Neural progenitor cell (in vitro differentiated cells): ENCODE data around the gene RNF169. TPM values are rescaled to one million over a fixed set of nuclear protein-coding genes. Genes with fewer than 3 reads are reported as not detected.

Experiments
- DNase-seq: peaks from one replicate; pipeline ENCODE4 v3.0.0-alpha.2; 2016; ENCODE audit warnings: low spot score
- H2AFZ ChIP-seq: fragments of 200-600 bp; sonication (generic); replicated peaks from 2 replicates; pipeline ENCODE4 v1.6.1; 2016; ENCODE audit warnings: antibody characterized with exemption
- H3F3A ChIP-seq: fragments of 200-600 bp; sonication (generic); 2 replicates; pipeline ENCODE4 v1.6.1; 2016; ENCODE audit warnings: antibody characterized with exemption, low read depth
- H3K27ac ChIP-seq: fragments of 200-600 bp; sonication (generic); 2 replicates; pipeline ENCODE4 v1.5.1; 2016; ENCODE audit warnings: mild to moderate bottlenecking
- H3K27me3 ChIP-seq: fragments of 200-600 bp; sonication (generic); 2 replicates; pipeline ENCODE4 v1.6.1; 2016; ENCODE audit warnings: mild to moderate bottlenecking, moderate library complexity
- H3K36me3 ChIP-seq: fragments of 200-600 bp; sonication (generic); 2 replicates; pipeline ENCODE4 v1.5.1; 2016
- H3K4me1 ChIP-seq: fragments of 200-600 bp; sonication (generic); 2 replicates; pipeline ENCODE4 v1.6.1; 2016; ENCODE audit warnings: mixed run types
- H3K4me2 ChIP-seq: fragments of 200-600 bp; sonication (generic); 2 replicates; pipeline ENCODE4 v1.6.1; 2016
- H3K4me3 ChIP-seq: fragments of 200-600 bp; sonication (generic); 2 replicates; pipeline ENCODE4 v1.5.1; 2016
- H3K79me2 ChIP-seq: fragments of 200-600 bp; sonication (generic); 2 replicates; pipeline ENCODE4 v1.6.1; 2016; ENCODE audit warnings: low read depth
- H3K9ac ChIP-seq: fragments of 200-600 bp; sonication (generic); 2 replicates; pipeline ENCODE4 v1.6.1; 2016
- H3K9me3 ChIP-seq: fragments of 200-600 bp; sonication (generic); 2 replicates; pipeline ENCODE4 v1.5.1; 2016; ENCODE audit warnings: low read depth
- H4K20me1 ChIP-seq: fragments of 200-600 bp; sonication (generic); 2 replicates; pipeline ENCODE4 v1.6.1; 2016; ENCODE audit warnings: low read depth
- H3K27ac Mint-ChIP-seq: 3 replicates; pipeline ENCODE4 v1.8.0; 2021; ENCODE audit warnings: mixed read lengths
- H3K27me3 Mint-ChIP-seq: 2 replicates; pipeline ENCODE4 v1.8.0; 2022; ENCODE audit warnings: low read depth, mild to moderate bottlenecking, inconsistent platforms, moderate library complexity, mixed read lengths; ENCODE audit not compliant: insufficient read depth
- H3K36me3 Mint-ChIP-seq: 3 replicates; pipeline ENCODE4 v1.8.0; 2021; ENCODE audit warnings: mixed read lengths
- H3K4me1 Mint-ChIP-seq: 3 replicates; pipeline ENCODE4 v1.8.0; 2021; ENCODE audit warnings: mixed read lengths
- H3K4me3 Mint-ChIP-seq: 3 replicates; pipeline ENCODE4 v1.8.0; 2021; ENCODE audit warnings: mild to moderate bottlenecking, moderate library complexity, mixed read lengths
- H3K9me3 Mint-ChIP-seq: 3 replicates; pipeline ENCODE4 v1.8.0; 2020; ENCODE audit warnings: mixed read lengths
- EZH2 ChIP-seq: fragments of 200-600 bp; sonication (generic); IDR thresholded peaks from 2 replicates; pipeline ENCODE4 v1.6.1; 2017; ENCODE audit warnings: antibody characterized with exemption, mild to moderate bottlenecking, moderate library complexity
- EZH2phosphoT487 ChIP-seq: fragments of 200-600 bp; sonication (generic); IDR thresholded peaks from 2 replicates; pipeline ENCODE4 v1.6.1; 2017; ENCODE audit warnings: antibody characterized with exemption
- total RNA-seq: library from RNA; depleted of rRNA; stranded (reverse); fragments of >200 nt; gene quantifications from 2 replicates; pipeline ENCODE4 v1.2.3, GENCODE V29; 2015; ENCODE audit warnings: low replicate concordance
- TF ChIP-seq, protein P1 (sequence below): fragments of 200-600 bp; sonication (generic); IDR thresholded peaks from 2 replicates; pipeline ENCODE4 v1.5.1; 2017; ENCODE audit warnings: antibody characterized with exemption, mild to moderate bottlenecking

RNF169 gene
- total RNA-seq, 1 donor from 2014 or later, result 30.2 TPM

DNA sequence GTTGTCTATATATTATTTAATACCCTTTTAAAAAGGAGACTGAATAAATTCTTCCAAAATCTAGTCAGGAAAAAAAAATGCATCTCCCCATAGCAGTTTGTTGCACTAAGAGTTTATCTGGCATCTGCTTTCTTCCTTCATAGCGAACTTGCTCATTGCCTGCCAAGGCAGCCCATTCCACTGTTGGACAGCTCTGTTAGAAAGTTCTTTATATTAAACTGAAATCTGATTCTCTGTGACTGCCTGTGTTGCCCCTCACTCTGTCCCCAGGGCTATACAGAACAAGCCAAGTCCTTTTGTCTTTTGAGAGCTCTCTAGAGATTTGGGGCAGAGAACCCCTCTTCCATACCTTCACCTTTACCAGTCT is 14.1 kb upstream of the RNF169 start:
- no peak overlapping the region for H3K4me3 Mint-ChIP-seq
- Histone ChIP-seq H3K9ac (no peak overlapping the region), H3F3A (peaks cover 12% of the 10 kb centered on the region), H3K4me1 (no peaks in the 10 kb centered on the region), H3K27ac (no peak overlapping the region), H3K4me2 (no peak overlapping the region), H3K9me3 (no peaks in the 10 kb centered on the region), H4K20me1 (peaks cover 9% of the 10 kb centered on the region), H3K4me3 (no peak overlapping the region), H2AFZ (no peak overlapping the region), H3K27me3 (peaks cover 60% of the 10 kb centered on the region), H3K36me3 (no peaks in the 10 kb centered on the region), H3K79me2 (no peaks in the 10 kb centered on the region)
- H3K27me3 Mint-ChIP-seq, result peaks cover 33% of the 10 kb centered on the region
- DNase-seq, result no peak
- no peak overlapping the region for H3K27ac Mint-ChIP-seq
- H3K9me3 Mint-ChIP-seq, result no peaks in the 10 kb centered on the region
- peaks cover 11% of the 10 kb centered on the region for H3K4me1 Mint-ChIP-seq
- H3K36me3 Mint-ChIP-seq, result no peaks in the 10 kb centered on the region
- no peak for TF ChIP-seq EZH2
- TF ChIP-seq, protein P1, sequence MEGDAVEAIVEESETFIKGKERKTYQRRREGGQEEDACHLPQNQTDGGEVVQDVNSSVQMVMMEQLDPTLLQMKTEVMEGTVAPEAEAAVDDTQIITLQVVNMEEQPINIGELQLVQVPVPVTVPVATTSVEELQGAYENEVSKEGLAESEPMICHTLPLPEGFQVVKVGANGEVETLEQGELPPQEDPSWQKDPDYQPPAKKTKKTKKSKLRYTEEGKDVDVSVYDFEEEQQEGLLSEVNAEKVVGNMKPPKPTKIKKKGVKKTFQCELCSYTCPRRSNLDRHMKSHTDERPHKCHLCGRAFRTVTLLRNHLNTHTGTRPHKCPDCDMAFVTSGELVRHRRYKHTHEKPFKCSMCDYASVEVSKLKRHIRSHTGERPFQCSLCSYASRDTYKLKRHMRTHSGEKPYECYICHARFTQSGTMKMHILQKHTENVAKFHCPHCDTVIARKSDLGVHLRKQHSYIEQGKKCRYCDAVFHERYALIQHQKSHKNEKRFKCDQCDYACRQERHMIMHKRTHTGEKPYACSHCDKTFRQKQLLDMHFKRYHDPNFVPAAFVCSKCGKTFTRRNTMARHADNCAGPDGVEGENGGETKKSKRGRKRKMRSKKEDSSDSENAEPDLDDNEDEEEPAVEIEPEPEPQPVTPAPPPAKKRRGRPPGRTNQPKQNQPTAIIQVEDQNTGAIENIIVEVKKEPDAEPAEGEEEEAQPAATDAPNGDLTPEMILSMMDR, result no peak
- no peak for TF ChIP-seq EZH2phosphoT487

DNA sequence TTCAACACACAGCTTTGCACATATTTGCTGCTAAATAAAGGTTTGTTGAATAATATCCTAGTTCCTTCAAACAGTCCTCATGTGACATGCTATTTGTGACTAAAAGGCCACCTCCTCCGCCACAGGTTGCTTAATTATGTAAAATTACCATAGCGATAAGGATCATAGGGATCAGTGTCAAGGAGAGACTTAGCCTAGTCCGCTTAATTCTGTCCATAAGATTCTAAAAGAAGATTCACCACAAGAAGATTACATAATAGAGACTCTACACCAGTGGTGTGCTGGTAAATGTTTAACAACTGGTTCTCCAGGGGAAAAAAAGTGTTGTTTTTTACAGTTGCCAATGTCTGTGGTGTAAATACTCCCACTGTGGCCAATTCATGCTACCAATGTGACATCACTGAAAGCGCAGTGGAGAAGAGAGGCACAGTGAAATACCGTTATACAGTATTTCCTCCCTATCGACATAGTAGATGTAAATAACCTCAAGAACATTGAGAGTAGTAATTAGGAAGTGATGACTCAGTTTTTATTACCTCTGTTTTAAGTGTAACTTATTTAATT is 13.2 kb upstream of the RNF169 start:
- Histone ChIP-seq H3K36me3 (no peaks in the 10 kb centered on the region), H3K4me3 (no peak overlapping the region), H3K27ac (no peak overlapping the region), H2AFZ (no peak overlapping the region), H3K79me2 (no peaks in the 10 kb centered on the region), H3F3A (peaks cover 11% of the 10 kb centered on the region), H3K4me2 (no peak overlapping the region), H3K4me1 (no peaks in the 10 kb centered on the region), H3K27me3 (peaks cover 51% of the 10 kb centered on the region), H3K9ac (no peak overlapping the region), H3K9me3 (peaks cover 3% of the 10 kb centered on the region), H4K20me1 (peaks cover 3% of the 10 kb centered on the region)
- TF ChIP-seq EZH2 (no peak), EZH2phosphoT487 (no peak)
- TF ChIP-seq, protein P1, result no peak
- Mint-ChIP-seq H3K27me3 (peaks cover 26% of the 10 kb centered on the region), H3K27ac (no peak overlapping the region), H3K9me3 (peaks cover 7% of the 10 kb centered on the region), H3K4me3 (no peak overlapping the region), H3K4me1 (peaks cover 6% of the 10 kb centered on the region), H3K36me3 (no peaks in the 10 kb centered on the region)
- no peak for DNase-seq

DNA sequence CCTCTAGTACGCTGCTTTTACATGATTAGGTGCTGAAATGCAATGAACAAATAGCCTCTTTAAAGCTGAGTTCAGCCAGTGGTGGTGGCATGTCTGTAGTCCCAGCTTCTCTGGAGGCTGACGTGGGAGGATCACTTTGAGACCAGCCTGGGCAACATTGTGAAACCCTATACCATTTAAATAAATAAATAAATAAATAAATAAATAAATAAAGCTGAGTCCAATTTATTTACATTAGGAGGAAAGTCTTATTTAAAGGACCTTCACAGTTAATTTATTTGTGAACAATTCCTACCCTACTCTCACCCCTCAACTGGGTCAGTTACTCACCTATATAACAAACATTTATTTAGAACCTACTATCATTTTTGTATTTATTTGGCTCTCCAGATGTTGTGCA is 12.6 kb upstream of the RNF169 start:
- Mint-ChIP-seq H3K4me3 (no peak overlapping the region), H3K4me1 (peaks cover 4% of the 10 kb centered on the region), H3K9me3 (peaks cover 9% of the 10 kb centered on the region), H3K36me3 (no peaks in the 10 kb centered on the region), H3K27me3 (peaks cover 22% of the 10 kb centered on the region), H3K27ac (no peak overlapping the region)
- H3K4me1 ChIP-seq, result no peaks in the 10 kb centered on the region
- no peak overlapping the region for H3K27ac ChIP-seq
- H4K20me1 ChIP-seq, result no peaks in the 10 kb centered on the region
- no peak overlapping the region for H3K9ac ChIP-seq
- TF ChIP-seq EZH2, result no peak
- H3K79me2 ChIP-seq, result no peaks in the 10 kb centered on the region
- H3K9me3 ChIP-seq, result peaks cover 5% of the 10 kb centered on the region
- no peak overlapping the region for H3K4me3 ChIP-seq
- DNase-seq, result no peak
- H3K4me2 ChIP-seq, result no peak overlapping the region
- peaks cover 8% of the 10 kb centered on the region for H3F3A ChIP-seq
- peaks cover 45% of the 10 kb centered on the region for H3K27me3 ChIP-seq
- no peak overlapping the region for H2AFZ ChIP-seq
- H3K36me3 ChIP-seq, result no peaks in the 10 kb centered on the region

DNA sequence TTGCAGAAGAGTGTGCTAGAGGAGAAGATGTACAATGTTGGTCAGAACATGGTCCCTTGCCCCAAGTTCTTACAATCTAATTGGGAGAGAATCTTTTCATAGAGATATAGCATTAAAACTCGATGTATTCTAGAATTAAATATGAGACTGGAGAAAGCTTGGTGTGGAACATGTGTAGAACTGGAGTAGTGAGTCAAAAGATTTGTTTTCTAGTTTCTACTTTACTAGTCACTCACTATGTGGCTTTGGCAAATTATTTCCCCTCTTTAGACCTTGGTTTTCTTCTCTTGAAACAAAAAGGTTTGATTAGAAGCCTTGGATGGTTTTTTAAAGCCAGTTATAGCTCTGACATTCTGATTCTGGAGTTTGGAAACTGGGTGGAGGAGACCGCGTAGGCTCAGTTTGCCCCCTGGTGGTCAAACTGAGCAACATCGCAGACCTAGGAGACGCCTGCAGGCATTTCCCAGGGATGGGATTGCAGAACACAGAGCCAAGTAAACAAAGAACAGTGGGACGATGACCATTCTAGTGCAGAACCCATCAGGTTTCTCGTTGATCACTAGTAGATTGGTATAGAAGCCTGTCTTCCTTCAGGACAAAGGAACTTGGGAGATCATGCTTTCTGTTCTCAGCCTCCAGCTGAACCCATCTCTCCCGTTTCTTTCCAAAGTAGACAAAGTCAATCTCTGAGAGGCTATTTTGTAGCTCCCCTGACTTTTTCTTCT is 8.9 kb upstream of the RNF169 start:
- Histone ChIP-seq H3K27me3 (peaks cover 8% of the 10 kb centered on the region), H3K9me3 (peaks cover 8% of the 10 kb centered on the region), H3K4me1 (no peaks in the 10 kb centered on the region), H3K4me2 (no peak overlapping the region), H3K4me3 (no peak overlapping the region), H2AFZ (no peak overlapping the region), H3K79me2 (no peaks in the 10 kb centered on the region), H3F3A (peaks cover 8% of the 10 kb centered on the region), H3K36me3 (no peaks in the 10 kb centered on the region), H3K27ac (no peak overlapping the region), H4K20me1 (no peaks in the 10 kb centered on the region), H3K9ac (no peak overlapping the region)
- Mint-ChIP-seq H3K27me3 (peaks cover 7% of the 10 kb centered on the region), H3K27ac (no peak overlapping the region), H3K4me3 (no peak overlapping the region), H3K36me3 (no peaks in the 10 kb centered on the region), H3K9me3 (peaks cover 12% of the 10 kb centered on the region), H3K4me1 (no peaks in the 10 kb centered on the region)
- no peak for TF ChIP-seq EZH2
- TF ChIP-seq, protein P1, result peak; percentile 85
- DNase-seq, result peak; percentile 77
